ENCODE data around the gene TNFRSF1A.

Gene TNFRSF1A

DNA sequence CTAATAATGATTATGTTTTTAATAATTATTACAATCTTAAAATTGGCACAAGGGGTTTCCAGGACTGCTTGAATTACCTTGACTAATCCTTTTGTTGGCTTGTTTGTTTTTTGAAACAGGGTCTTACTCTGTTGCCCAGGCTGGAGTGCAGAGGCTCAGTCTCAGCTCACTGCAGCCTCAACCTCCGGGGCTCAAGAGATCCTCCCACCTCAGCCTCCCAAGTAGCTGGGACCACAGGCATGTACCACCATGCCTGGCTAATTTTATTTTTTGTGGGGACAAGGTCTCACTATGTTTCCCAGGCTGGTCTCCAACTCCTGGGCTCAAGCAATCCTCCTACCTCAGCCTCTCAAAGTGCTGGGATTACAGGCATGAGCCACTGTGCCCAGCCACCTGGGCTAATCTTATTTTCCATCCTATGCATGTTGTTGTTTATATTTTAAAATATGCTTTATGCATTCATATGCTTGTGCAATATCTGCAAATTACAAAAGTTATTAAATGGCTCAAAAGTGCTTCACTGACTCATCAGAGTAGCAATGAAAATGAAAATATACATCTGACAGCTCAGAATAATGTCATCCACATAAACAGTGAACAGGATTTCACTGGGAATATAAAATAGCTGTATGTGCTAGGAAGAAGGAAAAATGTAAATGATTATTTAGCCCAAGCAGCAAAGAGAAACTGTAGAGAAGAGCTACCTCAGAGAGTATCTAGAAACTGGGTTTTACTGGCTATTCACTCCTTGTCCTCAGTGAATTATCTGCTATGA lies 56.2 kb downstream of the TNFRSF1A start:
- DNase-seq (ENCODE audit: extremely low read depth, low read depth): no peak
- TF ChIP-seq, protein P1, sequence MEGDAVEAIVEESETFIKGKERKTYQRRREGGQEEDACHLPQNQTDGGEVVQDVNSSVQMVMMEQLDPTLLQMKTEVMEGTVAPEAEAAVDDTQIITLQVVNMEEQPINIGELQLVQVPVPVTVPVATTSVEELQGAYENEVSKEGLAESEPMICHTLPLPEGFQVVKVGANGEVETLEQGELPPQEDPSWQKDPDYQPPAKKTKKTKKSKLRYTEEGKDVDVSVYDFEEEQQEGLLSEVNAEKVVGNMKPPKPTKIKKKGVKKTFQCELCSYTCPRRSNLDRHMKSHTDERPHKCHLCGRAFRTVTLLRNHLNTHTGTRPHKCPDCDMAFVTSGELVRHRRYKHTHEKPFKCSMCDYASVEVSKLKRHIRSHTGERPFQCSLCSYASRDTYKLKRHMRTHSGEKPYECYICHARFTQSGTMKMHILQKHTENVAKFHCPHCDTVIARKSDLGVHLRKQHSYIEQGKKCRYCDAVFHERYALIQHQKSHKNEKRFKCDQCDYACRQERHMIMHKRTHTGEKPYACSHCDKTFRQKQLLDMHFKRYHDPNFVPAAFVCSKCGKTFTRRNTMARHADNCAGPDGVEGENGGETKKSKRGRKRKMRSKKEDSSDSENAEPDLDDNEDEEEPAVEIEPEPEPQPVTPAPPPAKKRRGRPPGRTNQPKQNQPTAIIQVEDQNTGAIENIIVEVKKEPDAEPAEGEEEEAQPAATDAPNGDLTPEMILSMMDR (IDR thresholded peaks at IDR 0.05; ENCODE audit: low read depth, low read length): no peak

DNA sequence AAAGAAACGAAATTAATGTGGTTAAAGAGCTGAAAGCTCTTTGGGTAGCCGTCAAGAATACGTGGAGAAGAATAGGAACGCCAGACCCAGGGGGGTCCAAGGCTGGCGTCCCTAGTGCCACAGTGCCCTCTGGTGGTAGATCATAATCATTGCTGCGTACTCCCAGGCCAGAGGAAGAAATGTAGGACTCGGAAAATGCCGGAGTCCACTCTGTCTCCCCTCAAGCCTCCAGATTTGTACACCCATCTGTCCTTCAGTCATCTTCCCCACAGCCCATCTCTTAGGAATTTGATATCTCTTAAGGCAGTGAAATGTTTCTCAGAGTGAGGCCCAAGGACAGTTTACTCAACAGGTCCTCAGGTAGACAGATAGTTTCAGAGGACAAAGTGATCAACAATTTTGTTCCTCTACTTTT lies 56.8 kb downstream of the TNFRSF1A start:
- TF ChIP-seq, protein P1 (IDR thresholded peaks at IDR 0.05; ENCODE audit: low read depth, low read length): peak; percentile 85

GRCh38 chr12:6284273-6284672 lies 57.6 kb downstream of the TNFRSF1A start:
- TF ChIP-seq, protein P1 (IDR thresholded peaks at IDR 0.05; ENCODE audit: low read depth, low read length): no peak
- no peak for DNase-seq (ENCODE audit: extremely low read depth, low read depth)

More for the DNA sequence above, 56.8 kb downstream of the TNFRSF1A start:
- DNase-seq (ENCODE audit: extremely low read depth, low read depth): no peak

- TF ChIP-seq, protein P1 (IDR thresholded peaks at IDR 0.05; ENCODE audit: low read depth, low read length): no peak
- no peak for DNase-seq (ENCODE audit: extremely low read depth, low read depth)
Measured at GRCh38 chr12:6282453-6282840, 59.4 kb downstream of the TNFRSF1A start.

DNA sequence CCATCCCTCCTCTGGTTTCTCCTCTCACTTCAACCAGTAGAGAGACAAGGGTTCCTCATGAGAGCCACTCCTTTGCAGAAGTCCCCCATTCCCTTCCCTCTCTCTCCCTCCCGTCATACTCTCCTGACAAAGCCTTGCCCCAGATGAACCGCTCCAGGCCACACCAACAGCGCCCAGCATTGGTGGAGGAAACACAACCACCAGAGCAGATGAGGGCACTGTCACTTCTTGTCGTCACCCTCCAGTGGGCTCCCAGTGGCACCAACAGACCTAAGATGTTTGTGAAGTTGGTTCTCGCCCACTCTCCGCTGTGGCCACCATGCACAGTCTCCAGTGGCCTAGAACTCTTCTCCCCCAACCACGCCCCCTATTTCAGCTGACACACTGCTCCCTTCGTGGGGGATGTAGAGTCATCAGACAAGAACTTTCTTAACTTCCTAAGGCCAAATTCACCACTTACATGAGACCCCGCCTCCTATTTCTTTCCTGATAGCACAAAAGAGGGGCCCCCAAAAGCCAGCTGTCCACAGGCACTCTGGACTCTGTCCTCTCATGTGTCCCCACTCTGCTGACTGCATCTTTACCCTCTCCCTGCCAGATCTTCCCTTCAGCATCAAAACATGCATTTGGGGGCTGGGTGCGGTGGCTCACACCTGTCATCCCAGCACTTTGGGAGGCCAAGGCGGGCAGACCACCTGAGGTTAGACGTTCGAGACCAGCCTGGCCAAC lies 60.6 kb downstream of the TNFRSF1A start:
- TF ChIP-seq, protein P1 (IDR thresholded peaks at IDR 0.05; ENCODE audit: low read depth, low read length): no peak
- DNase-seq (ENCODE audit: extremely low read depth, low read depth): no peak

DNA sequence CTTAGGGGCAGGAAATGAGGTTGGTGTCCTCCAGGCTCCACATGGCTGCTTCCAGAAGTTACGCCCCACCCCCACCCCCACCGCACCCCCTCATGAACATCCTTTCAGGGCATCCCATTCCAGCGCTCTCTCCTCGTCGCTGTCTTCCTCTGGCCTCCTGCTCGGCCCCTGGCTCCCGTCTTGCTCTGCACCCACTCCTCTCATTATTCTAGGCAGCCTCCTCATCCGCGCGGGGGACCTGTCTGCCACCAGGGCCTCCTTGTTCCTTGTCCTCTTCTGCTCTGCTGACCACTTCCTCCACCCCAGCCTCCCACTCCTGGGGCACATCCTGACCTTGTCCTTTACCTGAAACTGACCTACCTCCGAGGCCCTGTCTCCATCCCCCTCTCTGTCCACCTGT lies 61.2 kb downstream of the TNFRSF1A start:
- no peak for DNase-seq (ENCODE audit: extremely low read depth, low read depth)
- TF ChIP-seq, protein P1 (IDR thresholded peaks at IDR 0.05; ENCODE audit: low read depth, low read length): no peak

GRCh38 chr12:6280053-6280469 lies 61.8 kb downstream of the TNFRSF1A start:
- TF ChIP-seq, protein P1 (IDR thresholded peaks at IDR 0.05; ENCODE audit: low read depth, low read length): no peak
- DNase-seq (ENCODE audit: extremely low read depth, low read depth): peak; percentile 80

Data from AG09319 (cell line).